Measurements from ENCODE around the gene DNAH7. TPM values are rescaled to one million over a fixed set of nuclear protein-coding genes. Genes with fewer than 3 reads are reported as not detected.
"Not testable (repeated sequence)": the region's sequence is repeated elsewhere in the genome, so short reads cannot be mapped to it uniquely, and the experiment has no call there.

DNAH7 gene
- total and polyA plus RNA-seq, 7 experiments from 2014 or later: not detected

DNA sequence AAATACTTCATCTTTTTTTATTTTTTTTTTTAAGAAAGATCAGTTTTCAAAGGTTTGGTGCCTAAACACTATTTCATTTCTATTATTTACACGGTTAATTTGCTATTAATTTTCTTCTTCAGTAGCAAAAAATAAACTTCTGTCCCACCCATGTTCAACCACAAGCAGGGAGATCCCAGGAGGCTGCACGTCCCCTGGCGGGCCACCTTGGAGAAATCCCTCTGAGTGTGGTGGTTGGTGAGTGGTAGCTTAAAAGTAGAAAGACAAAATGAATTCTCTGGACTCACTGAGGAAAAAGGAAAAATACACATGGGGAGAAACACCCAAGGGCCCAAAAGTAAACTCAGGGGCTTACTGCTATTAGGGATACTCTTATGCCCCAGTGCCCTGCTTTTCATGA is 143.5 kb downstream of the DNAH7 start:
- H3K27ac Mint-ChIP-seq: no peak overlapping the region
- Histone ChIP-seq H3K27ac (ENCODE audit: low read depth, low read length) (no peak overlapping the region), H3K4me1 (ENCODE audit: control insufficient read depth in 2 of 2, insufficient read depth in 2 of 2, low read length in 2 of 2) (no peaks in the 10 kb centered on the region), H3K27me3 (ENCODE audit: control insufficient read depth in 2 of 2, insufficient read depth in 2 of 2, low read length in 2 of 2) (no peaks in the 10 kb centered on the region), H3K9me3 (ENCODE audit: control insufficient read depth in 2 of 3, low read length in 3 of 3) (no peaks in the 10 kb centered on the region), H3K36me3 (ENCODE audit: control insufficient read depth in 2 of 3, insufficient read depth in 3 of 3, low read length in 3 of 3) (no peaks in the 10 kb centered on the region), H3K4me3 (ENCODE audit: low read length) (no peak overlapping the region)
- H3K36me3 Mint-ChIP-seq: no peaks in the 10 kb centered on the region
- no peak overlapping the region for H3K4me3 Mint-ChIP-seq
- no peaks in the 10 kb centered on the region for H3K27me3 Mint-ChIP-seq
- peaks cover 0 to 1% (median 0%) of the 10 kb centered on the region in 11 donors for H3K9me3 Mint-ChIP-seq
- no peaks in the 10 kb centered on the region for H3K4me1 Mint-ChIP-seq
- intact Hi-C loops (cut with micrococcal nuclease): no loop called here
- POLR2A ChIA-PET: no interaction called here
- no peak for DNase-seq
- no peak for ATAC-seq
- CTCF ChIA-PET: no interaction called here

DNA sequence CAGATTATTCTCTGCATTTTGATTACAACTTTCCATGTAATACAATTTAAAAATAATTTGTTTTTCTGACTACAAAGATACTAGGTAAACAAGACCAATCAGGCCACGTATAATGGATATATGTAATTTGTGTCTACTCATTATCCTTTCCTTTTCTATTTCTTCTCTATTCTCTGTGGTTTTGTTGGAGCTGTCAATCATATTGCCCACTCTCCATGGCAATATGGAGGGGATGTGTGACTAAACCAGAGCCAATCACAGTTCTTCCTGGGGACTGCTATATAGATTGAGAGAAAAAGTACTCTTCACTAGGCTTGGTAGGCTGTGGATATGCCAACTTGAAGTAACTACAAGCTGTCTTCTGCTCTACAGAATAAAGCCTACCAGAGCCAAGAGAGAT is 144.7 kb downstream of the DNAH7 start:
- intact Hi-C loops (cut with micrococcal nuclease): no loop called here
- Histone ChIP-seq H3K9me3 (ENCODE audit: control insufficient read depth in 2 of 3, low read length in 3 of 3) (no peaks in the 10 kb centered on the region), H3K4me1 (ENCODE audit: control insufficient read depth in 2 of 2, insufficient read depth in 2 of 2, low read length in 2 of 2) (no peaks in the 10 kb centered on the region), H3K27ac (ENCODE audit: low read depth, low read length) (no peak overlapping the region), H3K4me3 (ENCODE audit: low read length) (no peak overlapping the region), H3K27me3 (ENCODE audit: control insufficient read depth in 2 of 2, insufficient read depth in 2 of 2, low read length in 2 of 2) (no peaks in the 10 kb centered on the region), H3K36me3 (ENCODE audit: control insufficient read depth in 2 of 3, insufficient read depth in 3 of 3, low read length in 3 of 3) (no peaks in the 10 kb centered on the region)
- DNase-seq (no peak), ATAC-seq (no peak)
- Mint-ChIP-seq H3K4me3 (no peak overlapping the region), H3K27ac (no peak overlapping the region), H3K36me3 (no peaks in the 10 kb centered on the region), H3K4me1 (no peaks in the 10 kb centered on the region), H3K9me3 (peaks cover 0 to 3% (median 0%) of the 10 kb centered on the region in 11 donors), H3K27me3 (no peaks in the 10 kb centered on the region)
- POLR2A ChIA-PET: no interaction called here
- CTCF ChIA-PET: no interaction called here

DNA sequence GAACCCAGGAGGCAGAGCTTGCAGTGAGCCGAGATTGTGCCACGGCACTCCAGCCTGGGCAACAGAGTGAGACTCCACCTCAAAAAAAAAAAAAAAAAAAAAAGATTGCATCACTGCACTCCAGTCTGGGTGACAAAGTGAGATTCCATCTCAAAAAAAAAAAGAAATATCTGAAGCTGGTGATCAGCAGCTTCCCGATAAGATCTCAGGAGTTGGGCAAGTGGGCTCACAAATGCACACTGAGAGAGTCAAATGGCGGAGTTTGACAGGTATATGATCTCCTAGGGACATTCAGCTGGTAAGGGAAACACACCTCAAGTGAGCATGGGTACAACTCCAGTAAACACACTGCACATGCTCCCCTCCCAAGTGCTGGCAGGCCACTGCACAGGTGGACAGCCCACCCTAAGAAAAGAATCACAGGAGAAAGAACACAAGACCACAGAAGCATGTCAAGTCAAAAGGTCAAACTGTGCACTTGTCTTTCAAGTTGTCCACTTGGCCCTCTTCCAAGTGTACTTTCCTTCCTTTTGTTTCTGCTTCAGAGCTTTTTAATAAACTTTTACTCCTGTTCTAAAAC is 151.5 kb downstream of the DNAH7 start:
- H3K27ac ChIP-seq (ENCODE audit: low read depth, low read length); H3K4me3 ChIP-seq (ENCODE audit: low read length); H3K4me1 ChIP-seq (ENCODE audit: control insufficient read depth in 2 of 2, insufficient read depth in 2 of 2, low read length in 2 of 2); H3K9me3 Mint-ChIP-seq; H3K36me3 ChIP-seq (ENCODE audit: control insufficient read depth in 2 of 3, insufficient read depth in 3 of 3, low read length in 3 of 3); H3K36me3 Mint-ChIP-seq; H3K27me3 Mint-ChIP-seq; H3K4me1 Mint-ChIP-seq; DNase-seq; H3K4me3 Mint-ChIP-seq; H3K27ac Mint-ChIP-seq; H3K27me3 ChIP-seq (ENCODE audit: control insufficient read depth in 2 of 2, insufficient read depth in 2 of 2, low read length in 2 of 2); ATAC-seq; CTCF ChIA-PET; H3K9me3 ChIP-seq (ENCODE audit: control insufficient read depth in 2 of 3, low read length in 3 of 3); intact Hi-C loops (cut with micrococcal nuclease); POLR2A ChIA-PET: not testable (repeated sequence)

DNA sequence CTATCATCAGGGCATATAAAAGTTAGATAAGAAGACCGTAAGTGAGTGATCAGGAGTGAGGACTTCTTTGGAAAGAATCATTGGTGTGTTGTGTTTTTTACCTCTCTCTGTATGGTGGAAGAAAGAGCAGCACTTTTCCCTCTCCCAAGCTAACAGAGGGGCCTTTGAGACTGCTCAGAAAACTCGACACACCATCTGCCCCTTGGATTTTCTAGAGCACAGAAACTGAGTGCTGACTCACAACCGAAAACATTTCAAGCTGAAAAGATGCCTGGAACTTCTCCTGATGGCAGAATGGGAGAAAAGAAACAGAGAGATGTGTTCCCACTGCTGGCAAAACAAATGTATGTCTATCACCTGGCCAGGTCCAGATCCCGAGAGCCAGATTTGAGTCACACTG is 156.6 kb downstream of the DNAH7 start:
- H3K4me1 ChIP-seq (ENCODE audit: control insufficient read depth in 2 of 2, insufficient read depth in 2 of 2, low read length in 2 of 2): no peaks in the 10 kb centered on the region
- H3K36me3 ChIP-seq (ENCODE audit: control insufficient read depth in 2 of 3, insufficient read depth in 3 of 3, low read length in 3 of 3): no peaks in the 10 kb centered on the region
- no peak overlapping the region for H3K27ac Mint-ChIP-seq
- H3K4me1 Mint-ChIP-seq: no peaks in the 10 kb centered on the region
- peaks cover 0 to 10% (median 8%) of the 10 kb centered on the region in 5 donors for H3K27me3 Mint-ChIP-seq
- intact Hi-C loops (cut with micrococcal nuclease): no loop called here
- peaks cover 0 to 5% (median 0%) of the 10 kb centered on the region in 11 donors for H3K9me3 Mint-ChIP-seq
- ATAC-seq (no peak), DNase-seq (no peak)
- no peak overlapping the region for H3K27ac ChIP-seq (ENCODE audit: low read depth, low read length)
- ChIA-PET CTCF (no interaction called here), POLR2A (no interaction called here)
- no peak overlapping the region for H3K4me3 Mint-ChIP-seq
- H3K27me3 ChIP-seq (ENCODE audit: control insufficient read depth in 2 of 2, insufficient read depth in 2 of 2, low read length in 2 of 2): no peaks in the 10 kb centered on the region
- H3K36me3 Mint-ChIP-seq: no peaks in the 10 kb centered on the region
- H3K9me3 ChIP-seq (ENCODE audit: control insufficient read depth in 2 of 3, low read length in 3 of 3): no peaks in the 10 kb centered on the region
- no peak overlapping the region for H3K4me3 ChIP-seq (ENCODE audit: low read length)

DNA sequence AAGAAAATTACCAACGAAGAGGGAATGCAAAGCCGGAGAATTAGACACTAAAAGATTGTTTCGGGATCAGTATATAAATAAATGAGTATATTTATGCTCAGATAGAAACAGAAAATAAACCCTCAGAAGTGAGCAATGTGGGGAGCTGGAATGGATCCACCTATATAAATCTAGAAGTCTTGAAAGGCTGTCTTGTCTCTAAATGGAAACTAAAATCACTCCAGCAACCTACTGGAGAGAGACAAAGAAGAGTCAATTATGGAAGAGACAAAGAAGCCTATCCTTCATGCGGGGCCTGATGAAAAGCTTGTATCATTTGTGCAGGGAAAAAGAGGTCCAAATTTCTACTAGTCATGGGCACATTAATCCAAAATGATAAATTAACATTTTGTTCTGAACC is 158.1 kb downstream of the DNAH7 start:
- DNase-seq: no peak
- peaks cover 0 to 5% (median 0%) of the 10 kb centered on the region in 11 donors for H3K9me3 Mint-ChIP-seq
- no peaks in the 10 kb centered on the region for H3K36me3 Mint-ChIP-seq
- no peaks in the 10 kb centered on the region for H3K27me3 ChIP-seq (ENCODE audit: control insufficient read depth in 2 of 2, insufficient read depth in 2 of 2, low read length in 2 of 2)
- no peak overlapping the region for H3K27ac Mint-ChIP-seq
- no peaks in the 10 kb centered on the region for H3K36me3 ChIP-seq (ENCODE audit: control insufficient read depth in 2 of 3, insufficient read depth in 3 of 3, low read length in 3 of 3)
- no peaks in the 10 kb centered on the region for H3K9me3 ChIP-seq (ENCODE audit: control insufficient read depth in 2 of 3, low read length in 3 of 3)
- no peaks in the 10 kb centered on the region for H3K4me1 Mint-ChIP-seq
- peaks cover 0 to 10% (median 9%) of the 10 kb centered on the region in 5 donors for H3K27me3 Mint-ChIP-seq
- H3K4me3 ChIP-seq (ENCODE audit: low read length): no peak overlapping the region
- no peak overlapping the region for H3K4me3 Mint-ChIP-seq
- no peak overlapping the region for H3K27ac ChIP-seq (ENCODE audit: low read depth, low read length)
- no peaks in the 10 kb centered on the region for H3K4me1 ChIP-seq (ENCODE audit: control insufficient read depth in 2 of 2, insufficient read depth in 2 of 2, low read length in 2 of 2)
- ATAC-seq: no peak
- intact Hi-C loops (cut with micrococcal nuclease): no loop called here
- ChIA-PET CTCF (no interaction called here), POLR2A (no interaction called here)

DNA sequence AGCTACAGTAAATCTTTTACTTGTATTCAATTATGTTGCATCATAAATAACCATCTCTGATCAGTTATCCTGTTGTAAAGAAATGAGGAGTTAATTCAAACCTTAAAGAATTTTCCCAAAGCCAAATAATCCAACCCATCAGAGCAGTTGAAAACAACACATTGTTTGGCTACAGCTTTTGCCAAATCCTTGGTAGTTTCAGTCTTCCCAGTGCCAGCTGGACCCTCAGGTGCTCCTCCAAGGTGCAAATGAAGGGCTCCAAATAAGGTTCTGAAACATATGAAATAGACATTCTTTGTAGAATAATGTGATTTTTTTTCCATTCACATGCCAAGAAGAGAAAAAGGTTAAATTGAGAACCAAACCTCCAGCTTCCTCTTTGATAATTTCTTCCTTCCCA is 158.7 kb downstream of the DNAH7 start:
- Histone ChIP-seq H3K27me3 (ENCODE audit: control insufficient read depth in 2 of 2, insufficient read depth in 2 of 2, low read length in 2 of 2) (no peaks in the 10 kb centered on the region), H3K36me3 (ENCODE audit: control insufficient read depth in 2 of 3, insufficient read depth in 3 of 3, low read length in 3 of 3) (no peaks in the 10 kb centered on the region), H3K9me3 (ENCODE audit: control insufficient read depth in 2 of 3, low read length in 3 of 3) (no peaks in the 10 kb centered on the region), H3K4me3 (ENCODE audit: low read length) (no peak overlapping the region), H3K27ac (ENCODE audit: low read depth, low read length) (no peak overlapping the region), H3K4me1 (ENCODE audit: control insufficient read depth in 2 of 2, insufficient read depth in 2 of 2, low read length in 2 of 2) (no peaks in the 10 kb centered on the region)
- ChIA-PET POLR2A (no interaction called here), CTCF (no interaction called here)
- Mint-ChIP-seq H3K4me1 (no peaks in the 10 kb centered on the region), H3K9me3 (peaks cover 0 to 5% (median 0%) of the 10 kb centered on the region in 11 donors), H3K4me3 (no peak overlapping the region), H3K27ac (no peak overlapping the region), H3K36me3 (no peaks in the 10 kb centered on the region), H3K27me3 (peaks cover 0 to 13% (median 9%) of the 10 kb centered on the region in 5 donors)
- intact Hi-C loops (cut with micrococcal nuclease): no loop called here
- no peak for DNase-seq
- ATAC-seq: no peak

DNA sequence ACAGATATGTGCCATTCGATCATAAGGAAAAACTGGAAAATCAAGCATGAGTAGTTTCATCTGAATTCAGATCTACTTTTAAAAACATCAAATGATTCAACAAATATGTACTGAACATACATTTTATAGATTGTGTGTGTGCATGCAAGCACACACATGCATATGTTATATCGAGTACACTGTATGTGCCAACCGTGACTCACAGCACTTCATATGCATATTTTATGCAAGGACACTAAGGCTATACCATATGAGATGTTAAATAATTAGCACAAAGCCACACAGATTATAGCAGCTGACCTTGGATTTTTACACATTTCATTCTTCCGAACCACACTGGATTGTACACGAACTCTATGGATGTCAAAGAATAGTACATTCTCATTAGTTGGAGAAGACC is 161.2 kb downstream of the DNAH7 start:
- H3K27ac Mint-ChIP-seq: no peak overlapping the region
- H3K27me3 ChIP-seq (ENCODE audit: control insufficient read depth in 2 of 2, insufficient read depth in 2 of 2, low read length in 2 of 2): no peaks in the 10 kb centered on the region
- CTCF ChIA-PET: no interaction called here
- no peaks in the 10 kb centered on the region for H3K9me3 ChIP-seq (ENCODE audit: control insufficient read depth in 2 of 3, low read length in 3 of 3)
- no peaks in the 10 kb centered on the region for H3K4me1 Mint-ChIP-seq
- H3K4me1 ChIP-seq (ENCODE audit: control insufficient read depth in 2 of 2, insufficient read depth in 2 of 2, low read length in 2 of 2): no peaks in the 10 kb centered on the region
- ATAC-seq (no peak), DNase-seq (no peak)
- H3K27me3 Mint-ChIP-seq: peaks cover 0 to 11% (median 9%) of the 10 kb centered on the region in 5 donors
- H3K9me3 Mint-ChIP-seq: peaks cover 0 to 5% (median 0%) of the 10 kb centered on the region in 11 donors
- H3K27ac ChIP-seq (ENCODE audit: low read depth, low read length): no peak overlapping the region
- H3K4me3 ChIP-seq (ENCODE audit: low read length): no peak overlapping the region
- no peaks in the 10 kb centered on the region for H3K36me3 Mint-ChIP-seq
- POLR2A ChIA-PET: no interaction called here
- no peaks in the 10 kb centered on the region for H3K36me3 ChIP-seq (ENCODE audit: control insufficient read depth in 2 of 3, insufficient read depth in 3 of 3, low read length in 3 of 3)
- H3K4me3 Mint-ChIP-seq: no peak overlapping the region
- intact Hi-C loops (cut with micrococcal nuclease): no loop called here
